ENCODE results near the gene EMX2. TPM values are rescaled to one million over a fixed set of nuclear protein-coding genes. Genes with fewer than 3 reads are reported as not detected.

The EMX2 gene
- total and polyA plus RNA-seq, 10 of the 15 experiments (the other 5 are each of a cell fraction or from before 2014, with no cell fraction given), result 0.12 TPM; not detected in 9

DNA sequence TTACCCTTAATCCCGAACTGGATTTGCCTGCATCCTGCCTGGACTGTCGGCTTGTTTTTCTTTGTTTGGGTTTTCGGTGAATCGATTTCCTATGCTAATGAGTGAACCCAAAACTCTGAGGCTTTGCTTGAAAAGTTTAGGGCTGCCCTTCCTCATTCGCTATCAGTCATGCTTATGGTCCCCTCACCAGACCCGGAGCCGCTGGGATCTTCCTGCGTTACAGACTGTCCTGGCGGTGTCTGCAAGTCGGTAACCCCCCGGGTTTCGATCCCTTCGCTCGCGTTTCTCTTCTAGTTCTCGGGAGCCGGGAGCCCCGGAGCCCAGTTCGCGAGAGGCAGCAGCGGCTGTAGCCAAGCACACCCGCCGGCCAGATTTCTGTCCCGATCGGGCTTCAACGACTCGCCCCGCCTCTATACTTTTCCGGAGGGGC is 2.2 kb downstream of the EMX2 start:
- intact Hi-C loops (cut with micrococcal nuclease; ENCODE audit: unreplicated experiment), result loop anchor here (10.0 kb wide), 2 partner anchors 110 to 140 kb away; no protein-coding TSS in a partner anchor
- H3K4me2 ChIP-seq (ENCODE audit: control insufficient read depth, insufficient read depth), result no peak overlapping the region
- FAIRE-seq, result no peak

DNA sequence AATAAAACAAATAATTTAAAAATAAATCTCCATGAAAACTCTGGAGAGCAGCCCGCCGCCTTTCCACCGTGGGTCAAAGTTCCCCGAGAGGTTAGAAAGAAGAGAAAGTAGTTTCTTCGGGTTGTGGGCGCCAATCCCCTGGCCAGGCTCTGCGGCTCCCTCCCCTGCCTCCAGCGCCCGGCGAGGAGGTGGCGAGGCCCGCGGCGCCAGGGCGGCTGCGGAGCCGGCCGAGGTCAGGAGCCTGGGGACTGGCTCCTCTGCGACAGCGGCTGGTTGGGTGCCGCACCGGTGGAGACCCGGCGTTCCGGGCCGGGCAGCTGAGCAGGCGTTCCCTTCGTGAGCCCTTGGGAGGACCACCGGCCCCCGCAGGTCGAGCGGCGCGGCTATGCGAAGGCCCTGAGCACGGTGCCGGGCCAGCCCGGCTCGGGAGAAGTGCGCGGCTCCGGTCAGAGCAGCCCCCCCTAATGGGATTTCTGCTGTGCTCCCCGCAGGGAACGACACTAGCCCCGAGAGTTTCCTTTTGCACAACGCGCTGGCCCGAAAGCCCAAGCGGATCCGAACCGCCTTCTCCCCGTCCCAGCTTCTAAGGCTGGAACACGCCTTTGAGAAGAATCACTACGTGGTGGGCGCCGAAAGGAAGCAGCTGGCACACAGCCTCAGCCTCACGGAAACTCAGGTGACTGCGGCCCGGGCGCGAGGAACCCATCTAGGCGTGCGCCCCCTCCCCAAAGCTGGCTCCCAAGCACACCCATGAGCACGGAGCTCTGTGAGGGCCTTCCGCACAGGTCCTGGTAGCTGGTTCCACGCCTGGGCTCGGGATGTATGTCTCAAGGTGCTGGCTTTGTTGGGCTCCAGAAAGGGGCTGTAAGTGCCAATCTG is 2.8 kb downstream of the EMX2 start:
- no peaks in the 10 kb centered on the region; the same call in 2 of the 3 replicates for H3K9me3 ChIP-seq (replicated peaks; ENCODE audit: control insufficient read depth, insufficient read depth, low read length)
- ChIA-PET POLR2A (no interaction called here), CTCF (interaction anchor here (1.0 to 1.2 kb wide), 2 partner anchors 15 to 695 kb away, joined by 3 read pairs; no protein-coding TSS in a partner anchor), SMC1A (ENCODE audit: uncharacterized antibody, unreplicated experiment) (no interaction called here), RAD21 (ENCODE audit: unreplicated experiment) (interaction anchor here (1.0 kb wide), 1 partner anchor 77 kb away, joined by 3 read pairs; no protein-coding TSS in a partner anchor)
- no peaks in the 10 kb centered on the region for H3K36me3 ChIP-seq (ENCODE audit: control insufficient read depth in 2 of 2, insufficient read depth in 2 of 2, low read length in 1 of 2)
- no peak overlapping the region for H3K27ac ChIP-seq (ENCODE audit: control insufficient read depth, insufficient read depth)
- intact Hi-C loops (cut with micrococcal nuclease; ENCODE audit: unreplicated experiment) (loop anchor here (10.0 kb wide), 2 partner anchors 109 to 139 kb away; no protein-coding TSS in a partner anchor), in situ Hi-C loops (cut with MboI) (no loop called here)
- DNase-seq (ENCODE audit: low read depth, low spot score), result no peak
- no peak overlapping the region for H3K4me3 ChIP-seq
- no peak for ATAC-seq
- peaks cover 30 to 44% of the 10 kb centered on the region in 2 experiments for H3K27me3 ChIP-seq (replicated peaks in 1 of 2; ENCODE audit: control insufficient read depth in 2 of 2, insufficient read depth in 2 of 2, low read length in 1 of 2)
- H3K4me1 ChIP-seq (ENCODE audit: control insufficient read depth, insufficient read depth, low read length), result no peaks in the 10 kb centered on the region
- WGBS (ENCODE audit: insufficient coverage, insufficient replicate concordance, low lambda C conversion rate, missing lambda C conversion rate), result 49% methylated on average over 67 of the region's 67 CpGs
- no peak for TF ChIP-seq MEF2A (IDR thresholded peaks at IDR 0.05; ENCODE audit: insufficient read depth, low read depth, low read length)
- peak; percentile 28 for TF ChIP-seq SUZ12 (IDR thresholded peaks at IDR 0.05; ENCODE audit: unreplicated experiment)
- no peak for TF ChIP-seq ZNF217 (IDR thresholded peaks at IDR 0.05)
- no peak overlapping the region for H2AFZ ChIP-seq (ENCODE audit: control insufficient read depth, low read depth, low read length)
- no peaks in the 10 kb centered on the region for H3K79me2 ChIP-seq (ENCODE audit: control insufficient read depth, insufficient read depth, low read length)
- BruUV-seq (replicated peaks), result no TSS peak
- no peaks in the 10 kb centered on the region for H4K20me1 ChIP-seq (ENCODE audit: control insufficient read depth, insufficient read depth)
- no peak for FAIRE-seq
- no peak overlapping the region for H3K9ac ChIP-seq (ENCODE audit: control insufficient read depth, insufficient read depth, low read length)
- H3K4me2 ChIP-seq (ENCODE audit: control insufficient read depth, insufficient read depth), result no peak overlapping the region

More for the DNA sequence above, 2.2 kb downstream of the EMX2 start:
- Histone ChIP-seq H3K27me3 (replicated peaks in 1 of 2; ENCODE audit: control insufficient read depth in 2 of 2, insufficient read depth in 2 of 2, low read length in 1 of 2) (peaks cover 27 to 44% of the 10 kb centered on the region in 2 experiments), H3K9ac (ENCODE audit: control insufficient read depth, insufficient read depth, low read length) (no peak overlapping the region), H3K36me3 (ENCODE audit: control insufficient read depth in 2 of 2, insufficient read depth in 2 of 2, low read length in 1 of 2) (no peaks in the 10 kb centered on the region), H3K4me3 (no peak overlapping the region), H2AFZ (ENCODE audit: control insufficient read depth, low read depth, low read length) (no peak overlapping the region), H3K27ac (ENCODE audit: control insufficient read depth, insufficient read depth) (no peak overlapping the region), H4K20me1 (ENCODE audit: control insufficient read depth, insufficient read depth) (no peaks in the 10 kb centered on the region), H3K9me3 (replicated peaks; ENCODE audit: control insufficient read depth, insufficient read depth, low read length) (no peaks in the 10 kb centered on the region; the same call in 2 of the 3 replicates), H3K4me1 (ENCODE audit: control insufficient read depth, insufficient read depth, low read length) (no peaks in the 10 kb centered on the region), H3K79me2 (ENCODE audit: control insufficient read depth, insufficient read depth, low read length) (no peaks in the 10 kb centered on the region)
- in situ Hi-C loops (cut with MboI), result no loop called here
- ChIA-PET CTCF (no interaction called here), POLR2A (no interaction called here), RAD21 (ENCODE audit: unreplicated experiment) (no interaction called here), SMC1A (ENCODE audit: uncharacterized antibody, unreplicated experiment) (no interaction called here)
- ATAC-seq (no peak), DNase-seq (ENCODE audit: low read depth, low spot score) (no peak)
- 25% methylated on average over 29 of the region's 29 CpGs for WGBS (ENCODE audit: insufficient coverage, insufficient replicate concordance, low lambda C conversion rate, missing lambda C conversion rate)
- no TSS peak for BruUV-seq (replicated peaks)
- TF ChIP-seq SPI1 (IDR thresholded peaks at IDR 0.05; ENCODE audit: borderline replicate concordance, insufficient read depth, low read depth, low read length), result peak; percentile 13; the same call in 1 of the 2 replicates
- TF ChIP-seq IRF4 (IDR thresholded peaks at IDR 0.05; ENCODE audit: low read depth, low read length), result no peak

Data from GM12878 (cell line).